GM12878 (cell line): ENCODE measurements around the gene DEGS2. TPM values are rescaled to one million over a fixed set of nuclear protein-coding genes. Genes with fewer than 3 reads are reported as not detected.

ENCODE experiments used
- ATAC-seq: fragments of 200-7000 bp; cut with Tn5 transposase; 3 replicates; pipeline ENCODE4 v1.9.1; 2020; ENCODE audit warnings: mild to moderate bottlenecking, moderate library complexity
- BruUV-seq: library from RNA; stranded (reverse); fragments of 400-500 nt; replicated peaks from 2 replicates; lab custom pipeline; 2021; lab: Mats Ljungman, UMichigan
- CTCF ChIA-PET: fragments of 300-600 bp; sonication (Branson Sonifier 250); formaldehyde crosslinking; extraction: SDS; loops from one replicate; lab custom pipeline; 2021; ENCODE audit warnings: inconsistent platforms; lab: Yijun Ruan, JAX
- POLR2A ChIA-PET: fragments of 350-600 bp; formaldehyde crosslinking; extraction: SDS; loops from one replicate; lab custom pipeline; 2021; ENCODE audit warnings: inconsistent platforms; lab: Charles Lee
- RAD21 ChIA-PET: fragments of 300-600 bp; sonication (Branson Sonifier 250); formaldehyde crosslinking; loops from one replicate; lab custom pipeline; 2023; ENCODE audit warnings: antibody characterized with exemption; ENCODE audit not compliant: unreplicated experiment; lab: Charles Lee
- SMC1A ChIA-PET: fragments of 300-600 bp; sonication (Branson Sonifier 250); formaldehyde crosslinking; loops from one replicate; lab custom pipeline; 2023; ENCODE audit not compliant: unreplicated experiment, uncharacterized antibody; lab: Charles Lee
- DNase-seq: peaks from one replicate; pipeline ENCODE4 v3.0.0-alpha.2; 2011; ENCODE audit warnings: low read depth, low spot score
- FAIRE-seq: peaks from 3 replicates; lab custom pipeline; 2011; peaks lifted over from hg19 to GRCh38; lab: Jason Lieb, UNC
- H2AFZ ChIP-seq: 2 replicates; pipeline ENCODE4 v1.6.0; 2011; ENCODE audit warnings: low read depth, low read length, control low read depth; ENCODE audit not compliant: control insufficient read depth
- H3K27ac ChIP-seq: 2 replicates; pipeline ENCODE4 v1.5.1; 2011; ENCODE audit warnings: control low read depth; ENCODE audit not compliant: control insufficient read depth, insufficient read depth
- H3K27me3 ChIP-seq, 2 experiments: replicated peaks in 1 of 2; 2 replicates each; pipeline versions ENCODE4 v1.6.0 to v1.6.1; 2011; ENCODE audit warnings: low read length in 1 of 2; ENCODE audit not compliant: control insufficient read depth in 2 of 2, insufficient read depth in 2 of 2
- H3K36me3 ChIP-seq, 2 experiments: 2 replicates each; pipeline ENCODE4 v1.5.1; 2011; ENCODE audit warnings: low read length in 1 of 2; ENCODE audit not compliant: control insufficient read depth in 2 of 2, insufficient read depth in 2 of 2
- H3K4me1 ChIP-seq: 2 replicates; pipeline ENCODE4 v1.6.1; 2011; ENCODE audit warnings: mild to moderate bottlenecking, low read length, moderate library complexity, mixed read lengths; ENCODE audit not compliant: control insufficient read depth, insufficient read depth
- H3K4me2 ChIP-seq: 2 replicates; pipeline ENCODE4 v1.6.0; 2011; ENCODE audit warnings: control low read depth; ENCODE audit not compliant: control insufficient read depth, insufficient read depth
- H3K4me3 ChIP-seq: fragments of 200-600 bp; sonication (generic); 2 replicates; pipeline ENCODE4 v1.5.1; 2016
- H3K79me2 ChIP-seq: 2 replicates; pipeline ENCODE4 v1.6.0; 2011; ENCODE audit warnings: low read length; ENCODE audit not compliant: control insufficient read depth, insufficient read depth
- H3K9ac ChIP-seq: 2 replicates; pipeline ENCODE4 v1.8.0; 2011; ENCODE audit warnings: low read length, control low read depth, mixed read lengths; ENCODE audit not compliant: control insufficient read depth, insufficient read depth
- H3K9me3 ChIP-seq: replicated peaks from 3 replicates; pipeline ENCODE4 v1.5.1; 2011; ENCODE audit warnings: mild to moderate bottlenecking, low read length; ENCODE audit not compliant: control insufficient read depth, insufficient read depth
- H4K20me1 ChIP-seq: 2 replicates; pipeline ENCODE4 v1.6.0; 2011; ENCODE audit not compliant: control insufficient read depth, insufficient read depth
- BCL11A ChIP-seq: IDR thresholded peaks from 2 replicates; pipeline ENCODE4 v1.6.1; 2011; ENCODE audit warnings: low read depth, low read length
- IRF3 ChIP-seq: fragments of 450-650 bp; IDR thresholded peaks from 2 replicates; pipeline ENCODE4 v1.6.1; 2014; ENCODE audit warnings: mild to moderate bottlenecking
- ZBTB40 ChIP-seq: fragments of 450-650 bp; IDR thresholded peaks from 2 replicates; pipeline ENCODE4 v1.6.1; 2016; ENCODE audit warnings: mild to moderate bottlenecking, moderate library complexity, borderline replicate concordance
- WGBS: methylation state at CpG from one replicate; pipeline ENCODE4 v1.1.6; 2016; ENCODE audit warnings: low lambda C conversion rate; ENCODE audit not compliant: insufficient replicate concordance, insufficient coverage; ENCODE audit errors: missing lambda C conversion rate; 5-methylcytosine and 5-hydroxymethylcytosine counted together
- in situ Hi-C: fragments of 300-500 bp; cut with MboI; formaldehyde crosslinking; loops from 9 replicates; pipeline ENCODE4 v1.14.3; 2018; ENCODE audit warnings: mixed read lengths
- intact Hi-C: fragments of 100-400 bp; cut with micrococcal nuclease; formaldehyde crosslinking; loops from one replicate; pipeline ENCODE4 v1.14.2; 2022; ENCODE audit not compliant: unreplicated experiment
- polyA plus RNA-seq, 11 experiments: library from polyadenylated mRNA; depleted of rRNA in 4 of 11; unstranded in 6 of 11; stranded (reverse) in 5 of 11; fragments of >200 nt; fragmentation: Nextera tagmentation in 4 of 11; fragmentation: Illumina TruSeq in 1 of 11; extraction: Ambion mirVana in 4 of 11; extraction: Trizol in 1 of 11; gene quantifications; 1 replicate in 1 of 11; 2 replicates in 10 of 11; pipeline versions ENCODE4 v1.2.1 to v1.2.3, GENCODE V29; 2011 to 2016; ENCODE audit warnings: inconsistent platforms in 2 of 11, missing spikeins in 2 of 11, low read depth in 1 of 11
- total RNA-seq, 4 experiments: library from RNA; depleted of rRNA in 3 of 4; stranded (reverse); fragments of >200 nt in 3 of 4; fragmentation: Illumina TruSeq in 1 of 4; extraction: Trizol in 1 of 4; gene quantifications; 2 replicates each; pipeline versions ENCODE4 v1.2.1 to v1.2.3, GENCODE V29; 2013 to 2021

The DEGS2 gene
- total and polyA plus RNA-seq, 10 of the 15 experiments (the other 5 are each of a cell fraction or from before 2014, with no cell fraction given) = 0.01 to 2.5 (median 0.45) TPM; not detected in 1

GRCh38 chr14:100134586-100134985, 24.9 kb downstream of the DEGS2 start:
- Histone ChIP-seq H2AFZ (no peak overlapping the region), H3K36me3 (peaks cover 32 to 42% of the 10 kb centered on the region in 2 experiments), H3K9me3 (no peaks in the 10 kb centered on the region), H3K4me3 (no peak overlapping the region), H3K9ac (no peak overlapping the region), H3K4me1 (no peaks in the 10 kb centered on the region), H3K27ac (no peak overlapping the region), H3K79me2 (no peaks in the 10 kb centered on the region)
- SMC1A ChIA-PET = no interaction called here
- BruUV-seq = no TSS peak
- in situ Hi-C loops (no loop called here), intact Hi-C loops (no loop called here)
- RAD21 ChIA-PET = no interaction called here
- ATAC-seq (no peak), DNase-seq (no peak), FAIRE-seq (no peak)
- CTCF ChIA-PET = no interaction called here
- 78% methylated on average over 8 of the region's 8 CpGs for WGBS
- POLR2A ChIA-PET = no interaction called here
- no peak for TF ChIP-seq ZBTB40
- TF ChIP-seq, all 136 proteins: peak for 0
- Histone ChIP-seq H3K27me3 (no peaks in the 10 kb centered on the region), H3K4me2 (no peak overlapping the region), H4K20me1 (no peaks in the 10 kb centered on the region)

GRCh38 chr14:100132903-100133510, 26.4 kb downstream of the DEGS2 start:
- CTCF ChIA-PET = interaction anchor here (0.6 kb wide), 1 partner anchor 77 kb away, joined by 4 read pairs; no protein-coding TSS in a partner anchor
- Histone ChIP-seq H3K27me3 (no peaks in the 10 kb centered on the region), H2AFZ (no peak overlapping the region), H3K9ac (no peak overlapping the region), H4K20me1 (no peaks in the 10 kb centered on the region), H3K36me3 (peaks cover 33 to 45% of the 10 kb centered on the region in 2 experiments), H3K9me3 (no peaks in the 10 kb centered on the region), H3K27ac (no peak overlapping the region), H3K4me2 (no peak overlapping the region), H3K79me2 (no peaks in the 10 kb centered on the region), H3K4me3 (no peak overlapping the region), H3K4me1 (no peaks in the 10 kb centered on the region)
- 96% methylated on average over 12 of the region's 12 CpGs for WGBS
- POLR2A ChIA-PET = no interaction called here
- RAD21 ChIA-PET = no interaction called here
- DNase-seq (no peak), ATAC-seq (no peak), FAIRE-seq (no peak)
- in situ Hi-C loops = no loop called here
- BruUV-seq = no TSS peak
- SMC1A ChIA-PET = no interaction called here
- TF ChIP-seq IRF3 (no peak), BCL11A (no peak)
- intact Hi-C loops = no loop called here
